ENCODE results near the gene PATJ. TPM values are rescaled to one million over a fixed set of nuclear protein-coding genes. Genes with fewer than 3 reads are reported as not detected.

Gene PATJ
- total RNA-seq, 4 donors from 2014 or later, result 47.6 to 105 (median 70.8) TPM

DNA sequence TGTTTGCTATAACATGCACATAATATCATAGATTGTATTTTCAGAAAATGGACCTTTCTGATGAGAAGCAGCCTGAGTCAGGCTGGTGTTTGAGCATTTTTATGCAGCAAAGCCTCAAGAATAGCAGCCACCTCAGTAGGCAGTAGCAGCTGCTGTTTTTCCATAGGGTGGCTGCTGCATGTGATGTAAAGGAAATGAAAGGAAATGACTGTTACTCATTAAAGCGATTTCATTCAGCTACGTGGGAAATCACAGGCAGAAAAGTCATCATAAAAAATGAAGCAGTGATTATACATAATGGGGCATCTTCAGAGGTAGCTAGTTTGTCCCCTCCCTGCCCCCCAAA, 110.4 kb downstream of the PATJ start:
- 51 to 54% methylated on average over 2 of the region's 2 CpGs for WGBS, 2 donors
- TF ChIP-seq POLR2A (IDR thresholded peaks at IDR 0.05), result no peak
- TF ChIP-seq, protein P1, sequence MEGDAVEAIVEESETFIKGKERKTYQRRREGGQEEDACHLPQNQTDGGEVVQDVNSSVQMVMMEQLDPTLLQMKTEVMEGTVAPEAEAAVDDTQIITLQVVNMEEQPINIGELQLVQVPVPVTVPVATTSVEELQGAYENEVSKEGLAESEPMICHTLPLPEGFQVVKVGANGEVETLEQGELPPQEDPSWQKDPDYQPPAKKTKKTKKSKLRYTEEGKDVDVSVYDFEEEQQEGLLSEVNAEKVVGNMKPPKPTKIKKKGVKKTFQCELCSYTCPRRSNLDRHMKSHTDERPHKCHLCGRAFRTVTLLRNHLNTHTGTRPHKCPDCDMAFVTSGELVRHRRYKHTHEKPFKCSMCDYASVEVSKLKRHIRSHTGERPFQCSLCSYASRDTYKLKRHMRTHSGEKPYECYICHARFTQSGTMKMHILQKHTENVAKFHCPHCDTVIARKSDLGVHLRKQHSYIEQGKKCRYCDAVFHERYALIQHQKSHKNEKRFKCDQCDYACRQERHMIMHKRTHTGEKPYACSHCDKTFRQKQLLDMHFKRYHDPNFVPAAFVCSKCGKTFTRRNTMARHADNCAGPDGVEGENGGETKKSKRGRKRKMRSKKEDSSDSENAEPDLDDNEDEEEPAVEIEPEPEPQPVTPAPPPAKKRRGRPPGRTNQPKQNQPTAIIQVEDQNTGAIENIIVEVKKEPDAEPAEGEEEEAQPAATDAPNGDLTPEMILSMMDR (IDR thresholded peaks at IDR 0.05), result no peak
- Histone ChIP-seq H3K4me3 (no peak overlapping the region), H3K27ac (no peak overlapping the region), H3K9me3 (no peaks in the 10 kb centered on the region), H3K27me3 (no peaks in the 10 kb centered on the region), H3K36me3 (peaks cover 0 to 28% (median 0%) of the 10 kb centered on the region in 3 donors), H3K4me1 (no peaks in the 10 kb centered on the region)
- no peak for DNase-seq
- intact Hi-C loops (cut with DNase I), result no loop called here

DNA sequence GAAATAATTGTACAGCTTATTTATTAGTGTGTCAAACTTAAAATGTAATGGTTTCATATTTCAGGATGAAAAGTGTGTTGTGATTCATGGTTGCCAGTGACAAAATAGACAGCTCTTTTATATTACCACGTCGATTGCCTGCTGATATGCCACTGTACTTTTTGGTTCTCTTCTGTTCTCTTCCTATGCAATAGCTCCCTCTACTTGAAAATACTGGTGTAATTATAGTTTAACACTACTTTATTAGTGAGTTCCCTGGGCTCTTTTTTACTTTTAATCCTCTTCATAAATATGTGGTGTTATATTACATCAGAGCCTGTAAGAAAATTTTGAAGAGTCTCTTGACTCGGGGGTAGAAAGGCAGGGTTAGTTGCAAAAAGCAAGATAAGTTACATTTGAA, 111.3 kb downstream of the PATJ start:
- H3K27me3 ChIP-seq, result no peaks in the 10 kb centered on the region
- TF ChIP-seq POLR2A (IDR thresholded peaks at IDR 0.05), result no peak
- TF ChIP-seq, protein P1 (IDR thresholded peaks at IDR 0.05), result no peak
- no peak for DNase-seq
- H3K4me3 ChIP-seq, result no peak overlapping the region
- H3K27ac ChIP-seq, result no peak overlapping the region
- WGBS, 2 donors, result 34 to 45% methylated on average over 3 of the region's 3 CpGs
- intact Hi-C loops (cut with DNase I), result no loop called here
- peaks cover 0 to 37% (median 0%) of the 10 kb centered on the region in 3 donors for H3K36me3 ChIP-seq
- H3K4me1 ChIP-seq, result no peaks in the 10 kb centered on the region
- H3K9me3 ChIP-seq, result no peaks in the 10 kb centered on the region

DNA sequence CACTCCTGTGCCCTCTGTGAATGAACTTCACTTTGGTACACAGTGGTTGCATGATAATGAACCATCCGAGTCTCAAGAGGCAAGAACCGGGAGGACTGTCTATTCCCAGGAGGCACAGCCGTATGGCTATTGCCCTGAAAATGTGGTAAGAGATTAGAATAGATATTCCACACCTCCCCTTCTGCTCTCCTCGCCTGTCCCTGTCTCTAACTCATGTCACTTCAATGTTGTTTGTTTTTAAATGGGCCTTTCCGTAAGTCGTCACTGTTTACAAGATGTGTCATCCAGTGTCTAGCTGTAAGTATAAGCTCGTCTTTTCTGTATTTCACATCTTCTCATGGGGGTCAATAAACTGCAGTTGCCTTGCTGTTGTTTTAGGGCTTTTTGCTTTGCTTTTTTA, 122.2 kb downstream of the PATJ start:
- intact Hi-C loops (cut with DNase I), result no loop called here
- H3K27me3 ChIP-seq, result no peaks in the 10 kb centered on the region
- no peak overlapping the region for H3K27ac ChIP-seq
- DNase-seq, result no peak
- no peak for TF ChIP-seq POLR2A (IDR thresholded peaks at IDR 0.05)
- TF ChIP-seq, protein P1 (IDR thresholded peaks at IDR 0.05), result no peak
- WGBS, 2 donors, result 71 to 75% methylated on average over 7 of the region's 7 CpGs
- no peak overlapping the region for H3K4me3 ChIP-seq
- H3K9me3 ChIP-seq, result no peaks in the 10 kb centered on the region
- H3K4me1 ChIP-seq, result no peaks in the 10 kb centered on the region
- H3K36me3 ChIP-seq, result peaks cover 0 to 91% (median 0%) of the 10 kb centered on the region in 3 donors

DNA sequence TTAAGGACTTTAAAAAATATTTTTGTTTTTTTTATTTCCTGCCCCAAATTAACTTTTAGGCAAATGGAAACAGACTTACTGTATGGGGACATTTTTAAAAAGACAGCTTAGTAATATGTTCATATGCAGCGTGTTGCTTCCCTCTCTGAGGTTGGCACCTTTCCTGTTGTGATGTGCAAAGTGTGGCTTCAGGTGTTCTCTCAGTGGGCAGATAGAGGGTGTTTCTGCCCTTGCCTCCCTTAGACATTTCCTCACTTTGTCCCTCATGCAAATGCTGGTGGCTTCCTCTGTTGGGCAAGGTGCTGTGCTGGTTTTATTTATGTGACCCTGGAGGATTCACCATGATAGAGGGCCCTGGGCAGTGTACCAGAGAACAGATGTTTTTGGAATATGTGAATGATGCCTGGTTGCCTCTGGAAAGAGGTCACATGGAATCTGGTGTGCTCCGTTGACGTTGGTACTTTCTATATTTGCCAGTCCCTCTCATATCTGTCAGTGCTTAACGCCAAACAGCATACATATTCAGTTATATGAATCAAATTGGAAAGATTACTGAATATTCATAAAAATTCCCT, 123.5 kb downstream of the PATJ start:
- Histone ChIP-seq H3K4me1 (no peaks in the 10 kb centered on the region), H3K9me3 (no peaks in the 10 kb centered on the region), H3K4me3 (no peak overlapping the region), H3K36me3 (peaks cover 0 to 90% (median 0%) of the 10 kb centered on the region in 3 donors), H3K27ac (no peak overlapping the region), H3K27me3 (no peaks in the 10 kb centered on the region)
- intact Hi-C loops (cut with DNase I), result no loop called here
- no peak for DNase-seq
- TF ChIP-seq POLR2A (IDR thresholded peaks at IDR 0.05), result no peak
- TF ChIP-seq, protein P1 (IDR thresholded peaks at IDR 0.05), result no peak
- WGBS, 2 donors, result 87 to 92% methylated on average over 4 of the region's 4 CpGs

DNA sequence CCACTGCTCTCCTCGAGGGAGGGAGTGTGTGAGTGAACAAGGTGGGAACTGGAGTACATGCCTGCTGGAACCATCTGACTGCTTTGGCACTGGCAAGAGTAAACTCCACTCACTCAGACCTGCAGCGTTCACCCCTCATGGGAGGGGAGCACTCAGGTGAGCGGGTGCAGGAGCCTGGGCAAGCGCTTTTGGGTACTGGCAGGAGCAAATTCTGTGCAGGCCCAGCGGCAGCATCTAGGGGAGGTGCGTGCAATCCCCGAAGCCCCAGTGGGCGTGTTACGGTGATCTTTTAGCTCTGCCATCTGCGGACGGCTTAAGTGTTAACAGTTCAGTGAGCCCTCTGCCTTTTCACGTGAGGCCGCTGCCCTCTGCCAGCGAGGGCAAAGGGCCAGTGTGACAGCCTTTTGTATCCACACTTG, 127.4 kb downstream of the PATJ start:
- H3K27ac ChIP-seq, result no peak overlapping the region
- intact Hi-C loops (cut with DNase I), result no loop called here
- H3K9me3 ChIP-seq, result no peaks in the 10 kb centered on the region
- H3K36me3 ChIP-seq, result peaks cover 0 to 92% (median 0%) of the 10 kb centered on the region in 3 donors
- H3K27me3 ChIP-seq, result no peaks in the 10 kb centered on the region
- H3K4me1 ChIP-seq, result no peaks in the 10 kb centered on the region
- no peak for TF ChIP-seq POLR2A (IDR thresholded peaks at IDR 0.05)
- TF ChIP-seq, protein P1 (IDR thresholded peaks at IDR 0.05), result no peak
- 83% methylated on average over 1 of the region's 14 CpGs; no CpG with 5 or more reads in 1 of the 2 donors for WGBS, 2 donors
- no peak for DNase-seq
- no peak overlapping the region for H3K4me3 ChIP-seq

All from esophagus squamous epithelium (tissue), 5 donors.